IMR-90 (cell line): ENCODE results near the gene TIA1. TPM values are rescaled to one million over a fixed set of nuclear protein-coding genes. Genes with fewer than 3 reads are reported as not detected.

ENCODE experiments used
- ATAC-seq: fragments of 200-7000 bp; cut with Tn5 transposase; 2 replicates; pipeline ENCODE4 v1.9.1; 2020; ENCODE audit warnings: low read depth, mild to moderate bottlenecking, moderate library complexity
- BruUV-seq: library from RNA; stranded (reverse); fragments of 400-500 nt; replicated peaks from 2 replicates; lab custom pipeline; 2021; lab: Mats Ljungman, UMichigan
- CTCF ChIA-PET: fragments of 300-600 bp; formaldehyde crosslinking; extraction: SDS; loops from one replicate; lab custom pipeline; 2021; ENCODE audit warnings: antibody characterized with exemption; lab: Yijun Ruan, JAX
- POLR2A ChIA-PET: fragments of 300-600 bp; sonication (Branson Sonifier 250); formaldehyde crosslinking; loops from one replicate; lab custom pipeline; 2022; ENCODE audit warnings: antibody characterized with exemption; ENCODE audit not compliant: unreplicated experiment; lab: Charles Lee
- DNase-seq: peaks from one replicate; pipeline ENCODE4 v3.0.0; 2013
- H2AFZ ChIP-seq: replicated peaks from 2 replicates; pipeline ENCODE3; 2013; ENCODE audit warnings: low read length, mild to moderate bottlenecking; ENCODE audit not compliant: poor library complexity
- H2AK5ac ChIP-seq: 2 replicates; pipeline ENCODE4 v1.6.1; 2013; ENCODE audit warnings: low read depth, low read length, inconsistent platforms
- H2AK9ac ChIP-seq: replicated peaks from 2 replicates; pipeline ENCODE3; 2013; ENCODE audit warnings: mild to moderate bottlenecking, low read depth, low read length, moderate library complexity; ENCODE audit not compliant: poor library complexity
- H2BK120ac ChIP-seq: 2 replicates; pipeline ENCODE4 v1.6.1; 2013; ENCODE audit warnings: low read depth, low read length, inconsistent platforms
- H2BK15ac ChIP-seq: 3 replicates; pipeline ENCODE4 v1.6.1; 2013; ENCODE audit warnings: low read depth, low read length, inconsistent platforms
- H2BK20ac ChIP-seq: 2 replicates; pipeline ENCODE4 v1.6.1; 2013; ENCODE audit warnings: low read depth, mild to moderate bottlenecking, inconsistent platforms, low read length, moderate library complexity
- H2BK5ac ChIP-seq: 2 replicates; pipeline ENCODE4 v1.6.1; 2013; ENCODE audit warnings: mild to moderate bottlenecking, low read depth, low read length, inconsistent platforms; ENCODE audit not compliant: poor library complexity, severe bottlenecking
- H3K14ac ChIP-seq: replicated peaks from 2 replicates; pipeline ENCODE4 v1.6.1; 2013; ENCODE audit warnings: low read depth, low read length, inconsistent platforms
- H3K18ac ChIP-seq: 2 replicates; pipeline ENCODE4 v1.6.1; 2013; ENCODE audit warnings: low read depth, low read length, control low read depth
- H3K23ac ChIP-seq: 2 replicates; pipeline ENCODE4 v1.6.1; 2013; ENCODE audit warnings: low read depth, low read length, inconsistent platforms
- H3K27ac ChIP-seq: 2 replicates; pipeline ENCODE4 v1.5.1; 2013; ENCODE audit warnings: mild to moderate bottlenecking, control low read depth, low read length; ENCODE audit not compliant: insufficient read depth
- H3K27me3 ChIP-seq: 2 replicates; pipeline ENCODE4 v1.6.1; 2013; ENCODE audit warnings: low read length; ENCODE audit not compliant: control insufficient read depth, insufficient read depth
- H3K36me3 ChIP-seq: 2 replicates; pipeline ENCODE4 v1.6.1; 2013; ENCODE audit warnings: low read length, mixed read lengths; ENCODE audit not compliant: control insufficient read depth, insufficient read depth
- H3K4ac ChIP-seq: 2 replicates; pipeline ENCODE4 v1.6.1; 2013; ENCODE audit warnings: low read depth, low read length, inconsistent platforms
- H3K4me1 ChIP-seq: 2 replicates; pipeline ENCODE4 v1.6.1; 2013; ENCODE audit warnings: low read length, mixed read lengths; ENCODE audit not compliant: control insufficient read depth, insufficient read depth
- H3K4me2 ChIP-seq: 2 replicates; pipeline ENCODE4 v1.6.1; 2013; ENCODE audit warnings: low read depth, mild to moderate bottlenecking, control low read depth, low read length, moderate library complexity
- H3K4me3 ChIP-seq: 2 replicates; pipeline ENCODE4 v1.5.1; 2013; ENCODE audit warnings: low read depth, mild to moderate bottlenecking, control low read depth, low read length, moderate library complexity; ENCODE audit not compliant: insufficient read depth
- H3K56ac ChIP-seq: 2 replicates; pipeline ENCODE4 v1.6.1; 2013; ENCODE audit warnings: low read length, inconsistent platforms; ENCODE audit not compliant: insufficient read depth; ENCODE audit errors: extremely low read depth
- H3K79me1 ChIP-seq, 2 experiments: 2 replicates each; pipeline ENCODE4 v1.6.1; 2013; ENCODE audit warnings: low read length in 2 of 2, inconsistent platforms in 1 of 2, low read depth in 1 of 2
- H3K9ac ChIP-seq: 2 replicates; pipeline ENCODE4 v1.6.1; 2013; ENCODE audit warnings: low read depth, low read length, control low read depth
- H3K9me1 ChIP-seq: 2 replicates; pipeline ENCODE4 v1.6.1; 2013; ENCODE audit warnings: low read length, inconsistent platforms; ENCODE audit not compliant: insufficient read depth
- H3K9me3 ChIP-seq: 2 replicates; pipeline ENCODE4 v1.6.1; 2013; ENCODE audit warnings: low read length; ENCODE audit not compliant: control insufficient read depth, insufficient read depth
- H4K20me1 ChIP-seq: 2 replicates; pipeline ENCODE4 v1.6.1; 2013; ENCODE audit warnings: low read length, inconsistent platforms; ENCODE audit not compliant: insufficient read depth
- H4K5ac ChIP-seq: 2 replicates; pipeline ENCODE4 v1.6.1; 2013; ENCODE audit warnings: mild to moderate bottlenecking, low read depth, low read length, control low read depth
- H4K8ac ChIP-seq, 2 experiments: 2 replicates each; pipeline ENCODE4 v1.6.1; 2013; ENCODE audit warnings: low read depth in 2 of 2, low read length in 2 of 2, control low read depth in 1 of 2, inconsistent platforms in 1 of 2
- H4K91ac ChIP-seq: 2 replicates; pipeline ENCODE4 v1.6.1; 2013; ENCODE audit warnings: low read depth, low read length, inconsistent platforms; ENCODE audit not compliant: insufficient read depth
- MAFK ChIP-seq: IDR thresholded peaks from 2 replicates; pipeline ENCODE4 v1.6.1; 2012; ENCODE audit warnings: low read depth, low read length, improper control_type of control experiment
- RCOR1 ChIP-seq: IDR thresholded peaks from 2 replicates; pipeline ENCODE4 v1.6.1; 2012; ENCODE audit warnings: mild to moderate bottlenecking, low read length, improper control_type of control experiment; ENCODE audit not compliant: insufficient replicate concordance
- WGBS, 2 experiments: methylation state at CpG; one replicate each; pipeline versions ENCODE4 v1.1.5 to v1.1.7; 2013; ENCODE audit warnings: missing lambda C conversion rate in 2 of 2; ENCODE audit not compliant: insufficient read length in 1 of 2; ENCODE audit errors: extremely low coverage in 2 of 2; 5-methylcytosine and 5-hydroxymethylcytosine counted together
- dilution Hi-C: fragments of 300-500 bp; cut with HindIII; formaldehyde crosslinking; loops from one replicate; pipeline ENCODE4 v1.14.3; 2018; ENCODE audit warnings: low sequenced_read_pairs; ENCODE audit not compliant: unreplicated experiment
- in situ Hi-C: fragments of 300-500 bp; cut with MboI; formaldehyde crosslinking; loops from 3 replicates; pipeline ENCODE4 v1.14.3; 2019; ENCODE audit warnings: low sequenced_read_pairs, inconsistent platforms, mixed read lengths
- intact Hi-C: fragments of 100-400 bp; cut with micrococcal nuclease; formaldehyde crosslinking; loops from 2 replicates; pipeline ENCODE4 v1.10.0; 2022
- polyA plus RNA-seq, 3 experiments: library from polyadenylated mRNA; depleted of rRNA; stranded (reverse); fragments of >200 nt; gene quantifications; 2 replicates each; pipeline ENCODE4 v1.2.3, GENCODE V29; 2012; ENCODE audit warnings: low replicate concordance in 1 of 3
- total RNA-seq: library from RNA; depleted of rRNA; stranded (reverse); fragments of >200 nt; gene quantifications from 2 replicates; pipeline ENCODE4 v1.2.3, GENCODE V29; 2012

The TIA1 gene
- total and polyA plus RNA-seq, 2 of the 4 experiments (the other 2 are of a cell fraction), result 72.7 to 103 TPM

DNA sequence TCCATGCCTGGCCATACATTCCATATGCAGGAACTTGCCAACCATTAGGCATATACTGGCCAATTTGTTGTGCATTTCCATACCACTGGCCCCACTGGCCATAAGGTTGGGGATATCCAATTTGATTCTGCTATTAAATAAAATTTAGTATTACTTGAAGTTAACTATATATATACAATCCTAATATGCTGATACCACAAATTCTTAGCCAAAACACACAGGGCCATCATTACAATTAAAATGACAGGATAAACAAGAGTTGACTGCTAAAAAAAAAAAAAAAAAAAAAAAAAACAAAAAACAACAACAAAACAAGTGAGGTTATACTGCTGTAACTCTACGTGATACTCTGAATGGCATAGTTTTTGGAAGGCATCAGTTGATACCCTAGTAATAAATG is 34.1 kb downstream of the TIA1 start:
- Histone ChIP-seq H4K5ac (no peak overlapping the region), H3K4me2 (no peak overlapping the region), H2AK5ac (peak overlapping the region; percentile 61; the same call in 1 of the 2 replicates), H3K18ac (peak overlapping the region; percentile 64; the same call in 1 of the 2 replicates), H4K91ac (no peak overlapping the region), H3K9me1 (no peaks in the 10 kb centered on the region), H3K4me1 (peaks cover 6% of the 10 kb centered on the region), H2AFZ (no peak overlapping the region), H4K8ac (peak overlapping the region in 1 of 2 experiments; percentile 76; a peak in 1 of 4 replicates), H3K27me3 (no peaks in the 10 kb centered on the region), H3K4ac (no peak overlapping the region; the same call in 1 of the 2 replicates), H2BK120ac (peak overlapping the region; percentile 63), H3K9me3 (no peaks in the 10 kb centered on the region), H3K14ac (0 out of 2 replicates have a peak overlapping the region, but pooled peaks have one; percentile 68), H3K56ac (no peak overlapping the region), H2AK9ac (no peak overlapping the region), H3K9ac (no peak overlapping the region), H3K23ac (no peak overlapping the region; the same call in 1 of the 2 replicates), H2BK20ac (peak overlapping the region; percentile 79; the same call in 1 of the 2 replicates), H3K27ac (peak overlapping the region; percentile 42; the same call in 1 of the 2 replicates), H3K79me1 (peaks cover 9 to 20% of the 10 kb centered on the region in 2 experiments; a peak in 3 of 4 replicates), H2BK5ac (peak overlapping the region; percentile 90), H2BK15ac (no peak overlapping the region; the same call in 2 of the 3 replicates), H3K4me3 (no peak overlapping the region), H3K36me3 (peaks cover 37% of the 10 kb centered on the region), H4K20me1 (peaks cover 9% of the 10 kb centered on the region; the same call in 1 of the 2 replicates)
- no CpG with 5 or more reads among the region's 1 CpG for WGBS, 2 experiments
- intact Hi-C loops, result loop anchor here (2.0 kb wide), 2 partner anchors 34 to 300 kb away; partner anchors contain the start of genes MXD1 and TIA1
- DNase-seq (no peak), ATAC-seq (no peak)
- dilution Hi-C loops, result no loop called here
- no TSS peak for BruUV-seq
- CTCF ChIA-PET, result no interaction called here
- in situ Hi-C loops, result no loop called here
- TF ChIP-seq RCOR1 (no peak), MAFK (peak; percentile 61)
- POLR2A ChIA-PET, result no interaction called here
